NCI-H82 treated with DMSO at 0.1 percent for 48 hours (cell line): Measurements from ENCODE around the gene LTV1.
"Not testable (repeated sequence)": the region's sequence is repeated elsewhere in the genome, so short reads cannot be mapped to it uniquely, and the experiment has no call there.

Experiments used
- DNase-seq: peaks from one replicate; lab custom pipeline; 2025; ENCODE audit not compliant: unreplicated experiment; lab: John Stamatoyannopoulos, UW

Gene LTV1

DNA sequence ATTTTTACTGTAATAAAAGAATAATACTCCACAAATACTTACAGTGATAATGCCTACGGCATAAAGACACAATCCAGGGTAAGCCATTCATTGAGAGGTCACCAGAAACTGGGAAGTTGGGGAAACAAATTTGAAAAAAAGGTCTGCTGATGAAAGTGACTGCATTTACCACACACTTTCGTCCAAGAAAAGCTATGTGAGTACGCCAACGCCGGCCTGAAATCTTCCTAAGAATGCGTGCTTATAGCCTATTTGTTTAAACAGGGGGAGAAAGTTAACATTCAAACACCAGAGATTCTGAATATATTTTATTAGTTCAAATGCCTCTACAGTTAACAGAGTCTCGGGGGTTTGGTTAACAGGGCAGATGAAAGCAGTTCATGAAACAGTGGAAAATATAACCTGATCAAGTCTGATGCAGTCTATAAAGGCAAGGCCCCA, 657 bp upstream of the LTV1 start:
- DNase-seq, result no peak

- DNase-seq, result no peak
These were observed 500 bp downstream of the LTV1 start for GRCh38 chr6:143843677-143843999.

DNA sequence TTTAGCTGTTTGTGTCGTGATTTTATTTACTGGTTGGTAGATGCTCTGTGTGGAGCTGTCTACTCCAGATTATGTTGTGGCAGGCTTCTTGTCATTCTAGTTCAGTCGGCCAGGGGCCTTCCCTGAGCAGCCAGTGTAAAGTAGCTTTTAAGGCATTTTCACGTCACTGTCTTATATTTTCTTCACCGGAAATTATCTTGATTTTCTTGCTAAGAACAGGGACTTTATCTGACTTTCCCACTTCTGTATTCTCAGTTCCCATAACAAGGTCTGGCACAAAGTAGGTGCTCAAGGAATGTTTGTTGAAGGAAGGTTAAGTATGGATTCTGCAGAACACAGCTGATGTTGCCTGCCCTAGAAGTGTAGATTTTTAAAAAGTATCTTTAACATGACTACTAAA, 868 bp downstream of the LTV1 start:
- no peak for DNase-seq

DNA sequence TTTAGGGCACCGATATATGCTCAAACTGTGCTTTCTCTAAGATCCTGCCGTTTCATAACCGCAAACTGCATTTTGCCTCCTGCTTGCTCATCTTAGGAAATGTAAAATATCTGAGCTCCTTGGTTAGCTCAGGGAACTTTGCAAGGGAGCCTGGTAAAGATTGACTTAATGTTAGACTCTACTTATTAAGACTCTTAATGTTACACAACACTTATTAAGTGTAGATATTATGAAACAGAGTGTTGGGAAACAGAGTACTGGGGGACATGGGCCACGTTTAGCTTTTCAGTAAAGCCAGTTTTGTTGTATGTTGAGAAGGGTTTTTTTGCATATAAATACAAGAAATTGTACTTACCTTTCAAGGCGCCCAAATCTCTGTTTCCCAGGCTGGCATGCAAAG, 1.9 kb downstream of the LTV1 start:
- no peak for DNase-seq

DNA sequence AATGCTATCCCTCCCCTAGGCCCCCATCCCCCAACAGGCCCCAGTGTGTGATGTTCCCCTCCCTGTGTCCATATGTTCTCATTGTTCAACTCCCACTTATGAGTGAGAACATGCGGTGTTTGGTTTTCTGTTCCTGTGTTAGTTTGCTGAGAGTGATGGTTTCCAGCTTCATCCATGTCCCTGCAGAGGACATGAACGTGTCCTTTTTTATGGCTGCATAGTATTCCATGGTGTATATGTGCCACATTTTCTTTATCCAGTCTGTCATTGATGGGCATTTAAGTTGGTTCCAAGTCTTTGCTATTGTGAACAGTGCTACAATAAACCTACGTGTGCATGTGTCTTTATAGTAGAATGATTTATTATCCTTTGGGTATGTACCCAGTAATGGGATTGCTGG, 8.6 kb downstream of the LTV1 start:
- DNase-seq, result not testable (repeated sequence)

GRCh38 chr6:143855057-143855456, 11.9 kb downstream of the LTV1 start:
- not testable (repeated sequence) for DNase-seq

DNA sequence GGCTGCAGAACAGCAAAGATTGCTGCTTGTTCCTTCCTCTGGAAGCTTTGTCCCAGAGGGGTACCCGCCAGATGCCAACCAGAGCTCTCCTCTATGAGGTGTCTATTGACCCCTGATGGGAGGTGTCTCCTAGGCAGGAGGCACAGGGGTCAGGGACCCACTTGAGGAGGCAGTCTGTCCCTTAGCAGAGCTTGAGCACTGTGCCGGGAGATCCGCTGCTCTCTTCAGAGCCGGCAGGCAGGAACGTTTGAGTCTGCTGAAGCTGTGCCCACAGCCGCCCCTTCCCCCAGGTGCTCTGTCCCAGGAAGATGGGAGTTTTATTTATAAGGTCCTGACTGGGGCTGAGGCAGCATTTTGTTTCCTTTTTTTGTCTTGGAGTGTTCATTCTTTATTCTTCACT, 13.6 kb downstream of the LTV1 start:
- not testable (repeated sequence) for DNase-seq

- no peak for DNase-seq
These were observed 14.5 kb downstream of the LTV1 start for GRCh38 chr6:143857651-143858050.

- no peak for DNase-seq
These were observed 16.9 kb downstream of the LTV1 start for GRCh38 chr6:143859891-143860660.

DNA sequence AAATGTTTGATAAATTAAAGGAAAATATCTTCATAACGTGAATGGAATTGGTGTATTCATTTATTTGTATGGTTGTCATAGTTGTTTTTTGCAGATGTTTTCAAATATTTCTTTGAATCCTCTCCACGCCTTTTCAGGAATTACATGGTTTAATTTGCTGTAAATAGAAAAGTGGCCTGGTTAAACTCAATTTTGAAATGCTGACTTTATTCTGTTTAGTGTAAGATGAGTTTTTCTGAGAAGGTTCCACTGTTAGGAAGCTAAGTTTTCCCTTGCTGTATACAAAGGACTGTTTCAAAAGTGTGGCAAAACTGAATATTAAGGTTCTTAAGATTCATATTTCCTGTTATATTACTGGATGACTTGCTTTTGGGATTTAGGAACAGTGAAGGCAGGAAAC, 20.6 kb downstream of the LTV1 start:
- no peak for DNase-seq

DNA sequence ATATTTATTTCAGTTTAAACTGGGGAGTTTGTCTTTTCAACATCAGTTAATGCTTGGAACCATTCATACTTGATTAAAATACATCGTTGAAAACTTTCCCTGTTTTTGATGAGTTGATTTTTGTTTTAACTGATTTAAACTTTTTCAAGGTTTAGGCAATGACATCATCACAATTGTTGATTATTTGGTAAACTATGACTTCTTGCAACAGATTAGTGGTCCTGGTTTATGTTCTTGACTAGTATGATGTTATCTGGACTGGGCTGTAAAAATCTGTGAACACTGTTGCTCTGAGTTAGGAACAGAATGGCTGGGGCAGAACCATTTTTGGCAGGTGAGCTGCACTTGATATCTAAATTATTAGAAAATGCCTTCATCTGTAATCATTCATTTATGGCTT, 21.1 kb downstream of the LTV1 start, which contains the start of gene ZC2HC1B:
Gene ZC2HC1B, plus strand, starts transcription at position 241 of the 400 bp plus-strand sequence. Its CDS starts 66 bp downstream, at position 307.
- no peak for DNase-seq

- no peak for DNase-seq
These were observed 24.1 kb downstream of the LTV1 start for GRCh38 chr6:143867236-143867635.

GRCh38 chr6:143868808-143869207, 25.7 kb downstream of the LTV1 start:
- DNase-seq, result not testable (repeated sequence)

- DNase-seq, result peak; percentile 61
These were observed 28.1 kb downstream of the LTV1 start for GRCh38 chr6:143871202-143871730.

DNA sequence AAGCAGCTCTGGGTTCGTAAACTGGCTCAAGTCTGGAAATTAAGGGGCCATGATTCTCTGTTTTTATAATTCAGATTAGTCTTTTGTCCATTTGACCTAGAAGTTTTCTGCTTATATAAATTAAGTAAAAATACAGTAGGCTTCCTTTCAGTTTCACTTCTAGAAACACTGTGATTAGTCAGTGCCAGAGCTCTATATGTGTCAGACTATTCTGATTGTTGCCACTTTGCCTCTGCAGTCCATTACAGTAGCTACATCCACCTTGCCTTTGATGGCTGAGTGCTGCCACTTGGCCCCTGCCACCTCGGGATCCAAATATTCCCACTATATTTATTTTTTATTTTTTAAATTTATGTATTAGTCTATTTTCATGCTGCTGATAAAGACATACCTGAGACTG, 29.1 kb downstream of the LTV1 start:
- DNase-seq, result no peak

- not testable (repeated sequence) for DNase-seq
These were observed 30.5 kb downstream of the LTV1 start for GRCh38 chr6:143873600-143873999.

DNA sequence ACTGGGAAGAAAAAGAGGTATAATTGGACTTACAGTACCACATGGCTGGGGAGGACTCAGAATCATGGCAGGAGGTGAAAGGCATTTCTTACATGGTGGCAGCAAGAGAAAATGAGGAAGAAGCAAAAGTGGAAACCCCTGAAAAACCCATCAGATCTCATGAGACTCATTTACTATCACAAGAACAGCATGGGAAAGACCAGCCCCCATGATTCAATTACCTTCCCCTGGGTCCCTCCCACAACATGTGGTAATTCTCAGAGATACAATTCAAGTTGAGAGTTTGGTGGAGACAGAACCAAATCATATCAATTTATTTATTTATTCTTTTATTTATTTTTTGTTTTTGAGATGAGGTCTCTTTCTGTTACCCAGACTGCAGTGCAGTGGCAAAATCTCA, 31.4 kb downstream of the LTV1 start:
- DNase-seq, result not testable (repeated sequence)

DNA sequence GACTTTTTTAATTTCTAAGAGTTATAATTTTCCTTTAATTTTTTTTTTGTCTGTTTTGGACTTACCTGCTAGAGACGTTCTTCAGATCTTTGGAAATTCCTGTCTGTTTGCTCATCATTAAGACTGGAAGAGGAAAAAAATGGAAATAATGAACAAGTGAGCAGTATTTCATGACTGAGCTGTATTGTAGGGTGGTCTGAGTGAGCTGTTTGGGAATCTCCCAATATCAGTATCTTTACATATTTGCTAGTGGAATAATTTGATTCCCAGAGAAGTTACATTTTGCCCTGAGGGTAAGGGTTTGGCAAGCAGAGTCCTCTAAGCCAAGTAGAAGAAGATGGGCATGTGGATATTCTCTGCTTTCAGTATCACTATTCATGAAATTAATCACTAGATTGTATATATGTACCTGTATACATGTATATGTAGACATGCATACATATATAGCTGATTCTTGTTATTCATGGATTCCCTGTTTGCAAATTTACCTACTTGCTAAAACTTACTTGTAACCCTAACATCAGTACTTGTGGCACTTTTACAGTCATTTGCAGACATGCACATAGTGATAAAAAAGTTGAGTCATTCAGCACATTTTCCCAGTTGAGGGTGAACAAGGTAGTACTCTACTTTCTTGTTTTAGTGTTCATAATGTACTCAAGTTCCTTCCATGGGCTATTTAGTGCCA, 34.6 kb downstream of the LTV1 start:
- DNase-seq, result no peak

DNA sequence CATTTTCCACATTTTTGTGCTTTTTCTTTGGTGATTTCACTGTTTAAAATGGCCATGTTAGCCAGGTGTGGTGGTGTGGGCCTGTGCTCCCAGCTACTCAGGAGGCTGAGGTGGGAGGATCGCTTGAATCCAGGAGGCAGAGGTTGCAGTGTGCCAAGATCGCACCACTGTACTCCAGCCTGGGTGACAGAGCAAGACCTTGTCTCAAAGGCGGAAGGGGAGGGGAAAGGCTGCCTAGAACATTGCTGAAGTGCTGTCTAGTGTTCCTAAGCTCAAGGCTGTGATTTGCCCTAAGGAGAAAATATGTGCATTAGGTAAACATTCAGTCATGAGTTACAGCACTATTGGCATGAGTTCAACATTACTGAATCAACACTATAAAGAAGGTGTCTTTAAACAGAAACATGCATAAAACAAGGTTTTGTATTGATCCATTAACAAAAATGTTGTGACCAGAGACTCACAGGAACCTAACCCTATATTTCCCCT, 35.2 kb downstream of the LTV1 start:
- DNase-seq, result no peak

GRCh38 chr6:143880412-143880811, 37.3 kb downstream of the LTV1 start:
- no peak for DNase-seq

GRCh38 chr6:143882401-143882930, 39.3 kb downstream of the LTV1 start:
- DNase-seq, result no peak
